GM06990 (cell line): ENCODE measurements around the gene MAPKAPK5.

ENCODE experiments used
- DNase-seq: peaks from one replicate; pipeline ENCODE4 v3.0.0-alpha.2; 2011; ENCODE audit not compliant: insufficient read length; ENCODE audit errors: extremely low read depth
- H3K27me3 ChIP-seq: replicated peaks from 2 replicates; pipeline ENCODE4 v1.6.0; 2011; ENCODE audit warnings: low read length; ENCODE audit not compliant: control insufficient read depth, insufficient read depth
- H3K36me3 ChIP-seq: 2 replicates; pipeline ENCODE4 v1.5.1; 2011; ENCODE audit warnings: low read length; ENCODE audit not compliant: control insufficient read depth, insufficient read depth
- H3K4me3 ChIP-seq: replicated peaks from 2 replicates; pipeline ENCODE4 v1.5.1; 2011; ENCODE audit warnings: low read depth, mild to moderate bottlenecking, control low read depth, low read length
- CTCF ChIP-seq: IDR thresholded peaks from 2 replicates; pipeline ENCODE4 v1.5.1; 2011; ENCODE audit warnings: low read length, control low read depth, mild to moderate bottlenecking, inconsistent platforms; ENCODE audit not compliant: insufficient read depth, poor library complexity, severe bottlenecking

The MAPKAPK5 gene

GRCh38 chr12:111901182-111901581 is 59.2 kb downstream of the MAPKAPK5 start:
- Histone ChIP-seq H3K4me3 (no peak overlapping the region), H3K27me3 (no peaks in the 10 kb centered on the region), H3K36me3 (peaks cover 5% of the 10 kb centered on the region)
- DNase-seq: no peak
- TF ChIP-seq CTCF: no peak

- no peak overlapping the region for H3K4me3 ChIP-seq
- no peak for DNase-seq
- no peaks in the 10 kb centered on the region for H3K27me3 ChIP-seq
- TF ChIP-seq CTCF: no peak
- H3K36me3 ChIP-seq: peaks cover 5% of the 10 kb centered on the region
Measured at GRCh38 chr12:111904446-111904975, 62.5 kb downstream of the MAPKAPK5 start.

- DNase-seq: no peak
- no peak for TF ChIP-seq CTCF
- peaks cover 5% of the 10 kb centered on the region for H3K36me3 ChIP-seq
- no peak overlapping the region for H3K4me3 ChIP-seq
- H3K27me3 ChIP-seq: no peaks in the 10 kb centered on the region
Measured at GRCh38 chr12:111905502-111905901, 63.5 kb downstream of the MAPKAPK5 start.

GRCh38 chr12:111907740-111908139 is 65.7 kb downstream of the MAPKAPK5 start:
- Histone ChIP-seq H3K4me3 (no peak overlapping the region), H3K36me3 (peaks cover 5% of the 10 kb centered on the region), H3K27me3 (no peaks in the 10 kb centered on the region)
- no peak for DNase-seq
- no peak for TF ChIP-seq CTCF

- Histone ChIP-seq H3K27me3 (no peaks in the 10 kb centered on the region), H3K4me3 (no peak overlapping the region), H3K36me3 (no peaks in the 10 kb centered on the region)
- DNase-seq: no peak
- no peak for TF ChIP-seq CTCF
Measured at GRCh38 chr12:111925171-111925570, 83.1 kb downstream of the MAPKAPK5 start.

- Histone ChIP-seq H3K27me3 (no peaks in the 10 kb centered on the region), H3K4me3 (no peak overlapping the region), H3K36me3 (no peaks in the 10 kb centered on the region)
- DNase-seq: no peak
- no peak for TF ChIP-seq CTCF
Measured at GRCh38 chr12:111926631-111927030, 84.6 kb downstream of the MAPKAPK5 start.
